ENCODE data around the gene PRDM7. TPM values are rescaled to one million over a fixed set of nuclear protein-coding genes. Genes with fewer than 3 reads are reported as not detected.

Gene PRDM7
- total and polyA plus RNA-seq, 9 of the 15 experiments (the other 6 are each of a cell fraction or from before 2014, with no cell fraction given) = not detected

- ChIA-PET CTCF (ENCODE audit: low intra/inter-chr PET ratio) (no interaction called here), POLR2A (interaction anchor here (1.5 kb wide), 1 partner anchor 9 kb away, joined by 3 read pairs; no protein-coding TSS in a partner anchor)
- Histone ChIP-seq H3K9me3 (replicated peaks; ENCODE audit: control insufficient read depth, insufficient read depth, low read depth, low read length) (no peaks in the 10 kb centered on the region), H3K9me1 (ENCODE audit: control insufficient read depth, insufficient read depth, low read length) (no peaks in the 10 kb centered on the region), H3K27me3 (ENCODE audit: control insufficient read depth in 2 of 2, insufficient read depth in 2 of 2, low read length in 2 of 2) (no peaks in the 10 kb centered on the region), H3K4me3 (no peak overlapping the region), H4K20me1 (replicated peaks; ENCODE audit: control insufficient read depth, insufficient read depth, low read length) (no peaks in the 10 kb centered on the region), H3K9ac (ENCODE audit: insufficient read depth in 1 of 2, low read depth in 2 of 2, low read length in 2 of 2) (no peak overlapping the region), H3K4me1 (replicated peaks in 1 of 2; ENCODE audit: control insufficient read depth in 2 of 2, insufficient read depth in 2 of 2, low read length in 2 of 2) (no peaks in the 10 kb centered on the region; a peak in 1 of 5 replicates), H2AFZ (ENCODE audit: low read depth, low read length) (no peak overlapping the region), H3K4me2 (ENCODE audit: insufficient read depth, low read length) (no peak overlapping the region), H3K36me3 (ENCODE audit: control insufficient read depth, insufficient read depth, low read length) (no peaks in the 10 kb centered on the region), H3K27ac (ENCODE audit: extremely low read depth, low read depth, low read length) (no peak overlapping the region), H3K79me2 (ENCODE audit: control insufficient read depth, insufficient read depth, low read length) (no peaks in the 10 kb centered on the region)
- DNase-seq (ENCODE audit: extremely low read depth in 1 of 4, low spot score in 3 of 4) = no peak
- no TSS peak for BruUV-seq (replicated peaks)
- no peak for FAIRE-seq
- ATAC-seq = no peak
- in situ Hi-C loops (cut with MboI) (no loop called here), intact Hi-C loops (cut with micrococcal nuclease) (no loop called here)
- no peak for TF ChIP-seq RNF219 (CRISPR knock-in tag; IDR thresholded peaks at IDR 0.05)
- TF ChIP-seq DMBX1 (CRISPR knock-in tag; IDR thresholded peaks at IDR 0.05; ENCODE audit: borderline replicate concordance) = no peak
- no peak for TF ChIP-seq ZFX (CRISPR knock-in tag; IDR thresholded peaks at IDR 0.05)
- no peak for TF ChIP-seq RUNX1 (IDR thresholded peaks at IDR 0.05; ENCODE audit: low read depth)
- no peak for TF ChIP-seq HDAC8 (tag; IDR thresholded peaks at IDR 0.05)
- no peak for TF ChIP-seq CGGBP1 (CRISPR knock-in tag; IDR thresholded peaks at IDR 0.05)
- TF ChIP-seq CBX8 (IDR thresholded peaks at IDR 0.05; ENCODE audit: borderline replicate concordance, extremely low read depth, low read depth, low read length, poor library complexity, severe bottlenecking) = no peak
- no peak for TF ChIP-seq HEY1 (CRISPR knock-in tag; IDR thresholded peaks at IDR 0.05; ENCODE audit: borderline replicate concordance)
- no peak for TF ChIP-seq L3MBTL2 (IDR thresholded peaks at IDR 0.05)
- no peak for TF ChIP-seq MXI1 (IDR thresholded peaks at IDR 0.05; ENCODE audit: low read depth, low read length)
- 15% methylated on average over 2 of the region's 2 CpGs for WGBS (ENCODE audit: insufficient coverage, low coverage, missing lambda C conversion rate)
These were observed 6.7 kb downstream of the PRDM7 start for GRCh38 chr16:90070440-90070839.

Data from K562 (cell line).